Measurements from ENCODE around the gene OGFOD2. TPM values are rescaled to one million over a fixed set of nuclear protein-coding genes. Genes with fewer than 3 reads are reported as not detected.
"Not testable (repeated sequence)": the region's sequence is repeated elsewhere in the genome, so short reads cannot be mapped to it uniquely, and the experiment has no call there.

The OGFOD2 gene
- total RNA-seq, 3 donors from 2014 or later = 9.0 to 16.5 (median 12.1) TPM

- Histone ChIP-seq H3K27me3 (no peaks in the 10 kb centered on the region), H3K9me3 (no peaks in the 10 kb centered on the region), H3K36me3 (no peaks in the 10 kb centered on the region), H3K4me3 (no peak overlapping the region), H3K4me1 (no peaks in the 10 kb centered on the region), H3K27ac (no peak overlapping the region)
- no peak for DNase-seq (ENCODE audit: low spot score in 2 of 2)
- no peak for TF ChIP-seq POLR2A (IDR thresholded peaks at IDR 0.05)
- TF ChIP-seq CTCF (IDR thresholded peaks at IDR 0.05) = no peak
- TF ChIP-seq POLR2AphosphoS5 (IDR thresholded peaks at IDR 0.05) = no peak
- intact Hi-C loops (cut with DNase I; ENCODE audit: low total_unique reads) = loop anchor here (5.0 kb wide), 1 partner anchor 362 kb away; no protein-coding TSS in a partner anchor
Observed at GRCh38 chr12:123010110-123010509, 35.1 kb downstream of the OGFOD2 start.

GRCh38 chr12:123010681-123011080 is 35.6 kb downstream of the OGFOD2 start:
- H3K27ac ChIP-seq = no peak overlapping the region
- intact Hi-C loops (cut with DNase I; ENCODE audit: low total_unique reads) = loop anchor here (5.0 kb wide), 1 partner anchor 362 kb away; no protein-coding TSS in a partner anchor
- H3K9me3 ChIP-seq = no peaks in the 10 kb centered on the region
- TF ChIP-seq CTCF (IDR thresholded peaks at IDR 0.05) (no peak), POLR2A (IDR thresholded peaks at IDR 0.05) (no peak), POLR2AphosphoS5 (IDR thresholded peaks at IDR 0.05) (no peak)
- H3K36me3 ChIP-seq = no peaks in the 10 kb centered on the region
- no peak overlapping the region for H3K4me3 ChIP-seq
- no peaks in the 10 kb centered on the region for H3K4me1 ChIP-seq
- H3K27me3 ChIP-seq = no peaks in the 10 kb centered on the region
- DNase-seq (ENCODE audit: low spot score in 2 of 2) = no peak

GRCh38 chr12:123011701-123012100 is 36.7 kb downstream of the OGFOD2 start:
- TF ChIP-seq POLR2A (IDR thresholded peaks at IDR 0.05) (no peak), CTCF (IDR thresholded peaks at IDR 0.05) (no peak), POLR2AphosphoS5 (IDR thresholded peaks at IDR 0.05) (no peak)
- Histone ChIP-seq H3K9me3 (no peaks in the 10 kb centered on the region), H3K27ac (no peak overlapping the region), H3K27me3 (no peaks in the 10 kb centered on the region), H3K36me3 (no peaks in the 10 kb centered on the region), H3K4me1 (no peaks in the 10 kb centered on the region), H3K4me3 (no peak overlapping the region)
- intact Hi-C loops (cut with DNase I; ENCODE audit: low total_unique reads) = loop anchor here (5.0 kb wide), 1 partner anchor 361 kb away; no protein-coding TSS in a partner anchor
- DNase-seq (ENCODE audit: low spot score in 2 of 2) = no peak

- no peaks in the 10 kb centered on the region for H3K27me3 ChIP-seq
- no peak overlapping the region for H3K4me3 ChIP-seq
- no peaks in the 10 kb centered on the region for H3K9me3 ChIP-seq
- intact Hi-C loops (cut with DNase I; ENCODE audit: low total_unique reads) = loop anchor here (5.0 kb wide), 1 partner anchor 359 kb away; no protein-coding TSS in a partner anchor
- no peak overlapping the region for H3K27ac ChIP-seq
- TF ChIP-seq CTCF (IDR thresholded peaks at IDR 0.05) (no peak), POLR2AphosphoS5 (IDR thresholded peaks at IDR 0.05) (no peak), POLR2A (IDR thresholded peaks at IDR 0.05) (no peak)
- H3K4me1 ChIP-seq = no peaks in the 10 kb centered on the region
- H3K36me3 ChIP-seq = no peaks in the 10 kb centered on the region
- no peak for DNase-seq (ENCODE audit: low spot score in 2 of 2)
Observed at GRCh38 chr12:123013185-123014095, 38.4 kb downstream of the OGFOD2 start.

- not testable (repeated sequence) for H3K4me3 ChIP-seq; H3K27ac ChIP-seq; H3K36me3 ChIP-seq; H3K27me3 ChIP-seq; H3K9me3 ChIP-seq; H3K4me1 ChIP-seq; DNase-seq (ENCODE audit: low spot score in 2 of 2)
- intact Hi-C loops (cut with DNase I; ENCODE audit: low total_unique reads) = loop anchor here (5.0 kb wide), 1 partner anchor 358 kb away; no protein-coding TSS in a partner anchor
Observed at GRCh38 chr12:123014473-123014872, 39.4 kb downstream of the OGFOD2 start.
